ENCODE measurements around the gene PSD2.
"Not testable (repeated sequence)": the region's sequence is repeated elsewhere in the genome, so short reads cannot be mapped to it uniquely, and the experiment has no call there.

Gene PSD2

DNA sequence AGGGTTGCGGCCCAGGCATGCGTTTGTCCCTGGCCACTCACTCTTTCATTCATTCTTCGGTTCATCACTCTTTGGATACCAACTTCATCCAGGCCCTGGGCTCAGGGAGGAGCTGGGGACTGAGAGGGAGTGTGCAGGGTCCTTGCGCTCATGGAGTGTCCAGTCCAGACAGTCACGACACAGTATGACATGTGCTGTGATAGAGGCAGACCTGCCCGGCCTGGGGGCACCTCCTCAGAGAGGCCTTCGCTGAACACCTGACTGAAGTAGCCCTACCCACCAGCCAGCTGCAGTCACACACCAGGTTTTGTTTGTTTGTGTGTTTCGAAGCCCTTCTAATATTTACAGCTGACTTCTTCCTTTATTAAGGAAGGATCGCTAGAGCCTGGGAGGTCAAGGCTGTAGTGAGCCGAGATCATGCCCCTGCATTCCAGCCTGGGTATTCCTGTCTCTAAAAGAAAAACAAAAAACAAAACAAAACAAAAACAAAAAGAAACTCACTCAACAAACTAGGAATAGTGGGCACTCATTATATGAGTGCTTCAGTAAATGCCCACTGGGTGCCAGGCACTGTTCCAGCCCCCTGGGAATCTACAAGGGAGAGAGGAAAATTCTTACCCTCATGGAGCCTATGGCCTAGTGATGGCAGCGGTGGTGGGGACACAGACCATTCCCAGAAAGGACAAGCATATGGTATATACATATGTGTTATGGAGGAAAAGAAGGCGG lies 6.3 kb upstream of the PSD2 start:
- no peak for DNase-seq (ENCODE audit: low read depth, low spot score)

GRCh38 chr5:139789845-139790189 lies 5.8 kb upstream of the PSD2 start:
- DNase-seq (ENCODE audit: low read depth, low spot score), result no peak

GRCh38 chr5:139792218-139792617 lies 3.4 kb upstream of the PSD2 start:
- DNase-seq (ENCODE audit: low read depth, low spot score), result no peak

DNA sequence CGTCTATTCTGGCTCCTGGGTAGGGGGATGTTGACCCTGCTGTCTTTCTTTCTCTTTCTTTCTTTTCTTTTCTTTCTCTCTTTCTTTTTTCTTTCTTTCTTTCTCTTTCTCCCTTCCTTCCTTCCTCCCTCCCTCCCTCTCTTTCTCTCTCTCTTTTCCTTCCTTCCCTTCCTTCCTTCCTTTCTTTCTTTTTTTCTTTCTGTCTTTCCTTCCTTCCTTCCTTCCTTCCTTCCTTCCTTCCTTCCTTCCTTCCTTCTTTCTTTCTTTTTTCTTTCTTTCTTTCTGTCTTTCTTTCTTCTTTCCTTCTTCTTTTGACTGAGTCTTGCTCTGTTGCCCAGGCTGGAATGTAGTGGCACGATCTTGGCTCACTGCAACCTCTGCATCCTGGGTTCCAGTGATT lies 3.0 kb upstream of the PSD2 start:
- DNase-seq (ENCODE audit: low read depth, low spot score), result not testable (repeated sequence)

DNA sequence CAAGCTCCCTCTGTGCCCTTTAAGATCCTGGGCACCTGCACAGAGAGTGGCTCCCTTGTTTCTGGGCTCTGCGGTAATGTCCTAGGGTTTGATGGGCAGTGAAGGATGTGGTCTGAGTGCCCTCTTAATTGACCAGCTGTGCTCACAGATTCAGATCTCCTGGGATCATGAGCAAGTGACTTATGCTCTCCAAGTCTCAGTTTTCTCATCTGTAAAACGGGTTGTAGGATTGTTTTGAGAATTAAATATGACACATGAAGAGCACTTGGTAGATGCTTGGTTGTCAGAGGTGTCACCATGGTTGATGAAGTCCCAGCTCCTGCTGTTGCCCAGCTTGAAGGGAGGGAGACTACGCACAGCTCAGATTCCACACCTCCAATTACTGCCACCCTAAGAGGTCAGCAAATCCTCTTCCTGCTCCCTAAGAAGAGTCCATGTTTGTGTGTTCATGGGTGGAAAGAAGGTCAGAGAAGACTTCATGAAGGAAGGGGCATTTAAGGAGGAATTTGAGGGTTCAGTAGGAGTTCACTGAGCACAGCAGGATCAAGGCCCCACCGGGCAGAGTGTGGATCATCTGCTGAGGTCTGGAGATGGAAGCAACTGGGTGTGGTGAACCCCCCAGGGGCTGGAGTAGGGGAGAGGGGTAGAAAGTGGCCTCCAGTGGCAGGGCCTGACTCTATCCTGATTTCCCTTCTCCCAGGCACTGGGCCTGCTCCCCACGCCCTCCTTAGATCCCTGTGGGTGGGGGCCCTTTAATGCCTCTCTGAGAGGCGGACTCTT lies 1.4 kb upstream of the PSD2 start:
- DNase-seq (ENCODE audit: low read depth, low spot score), result no peak

DNA sequence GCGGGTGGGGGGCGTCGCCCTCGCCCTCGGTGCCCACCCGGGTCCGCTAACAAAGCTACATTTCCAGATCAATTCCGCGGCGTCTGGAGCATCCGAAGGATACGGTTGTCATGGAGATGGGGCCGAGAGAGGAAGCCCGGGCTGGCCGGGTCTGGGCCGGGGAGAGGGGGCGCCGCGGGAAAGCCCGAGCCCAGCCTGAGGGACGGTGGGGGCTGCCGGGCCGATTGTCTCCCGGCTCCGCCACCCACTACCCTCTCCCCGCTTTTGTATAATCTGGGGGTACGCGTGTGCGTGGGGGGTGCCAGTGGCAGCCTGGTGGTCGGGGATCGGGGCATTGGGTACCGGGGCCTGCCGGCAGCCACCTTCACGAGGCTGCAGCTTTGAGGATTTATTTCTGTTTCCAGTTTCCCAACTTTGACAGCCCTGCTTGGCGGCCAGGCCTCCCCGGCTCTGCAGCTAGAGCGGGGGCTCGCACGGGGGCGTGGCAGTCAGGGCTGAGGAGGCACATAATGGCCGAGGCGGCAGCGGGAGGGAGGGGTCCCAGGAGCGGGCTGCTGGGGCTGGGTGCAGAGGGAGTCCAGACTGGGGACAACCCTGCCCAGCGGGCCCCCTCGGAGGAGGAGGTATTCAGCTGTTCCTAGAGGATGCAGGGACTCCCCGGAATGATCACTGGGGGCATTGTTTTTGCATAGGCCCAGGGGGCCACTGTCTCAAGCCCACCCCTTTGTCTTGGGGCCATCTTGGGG lies 626 bp downstream of the PSD2 start:
- DNase-seq (ENCODE audit: low read depth, low spot score), result no peak

- DNase-seq (ENCODE audit: low read depth, low spot score), result no peak
These were observed 1.7 kb downstream of the PSD2 start for GRCh38 chr5:139797335-139797734.

DNA sequence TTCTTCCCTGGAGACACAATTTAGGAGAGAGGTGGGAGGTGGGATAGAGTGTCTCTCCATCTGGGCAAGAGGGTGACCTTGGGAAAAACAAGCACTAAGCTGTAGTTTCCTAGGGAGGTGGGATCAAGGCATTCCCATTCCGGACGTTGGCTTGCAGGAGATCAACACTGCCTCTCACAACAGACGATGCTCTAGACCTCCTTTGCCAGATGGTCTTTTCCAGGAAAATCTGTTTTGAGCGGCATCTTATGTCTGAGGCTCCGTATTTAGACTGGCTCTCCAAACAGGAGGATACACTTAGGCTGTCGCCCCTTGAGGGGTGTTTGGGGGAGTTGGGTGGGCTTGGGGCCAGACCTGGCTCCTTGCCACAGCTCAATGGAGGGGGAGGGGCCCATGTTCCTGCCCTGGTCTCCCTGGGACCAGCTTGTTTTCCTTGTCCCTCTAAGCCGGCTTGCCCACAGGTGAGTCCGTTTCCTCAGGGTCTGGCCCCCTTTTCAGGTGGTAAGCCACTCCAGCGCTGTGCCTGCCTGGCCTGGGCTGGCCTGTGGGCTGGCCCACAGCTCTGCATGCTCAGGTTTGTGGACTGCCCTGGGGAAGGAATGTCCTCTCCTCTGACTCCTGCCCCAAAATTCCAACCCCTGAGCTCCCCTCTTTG lies 2.4 kb downstream of the PSD2 start:
- no peak for DNase-seq (ENCODE audit: low read depth, low spot score)

DNA sequence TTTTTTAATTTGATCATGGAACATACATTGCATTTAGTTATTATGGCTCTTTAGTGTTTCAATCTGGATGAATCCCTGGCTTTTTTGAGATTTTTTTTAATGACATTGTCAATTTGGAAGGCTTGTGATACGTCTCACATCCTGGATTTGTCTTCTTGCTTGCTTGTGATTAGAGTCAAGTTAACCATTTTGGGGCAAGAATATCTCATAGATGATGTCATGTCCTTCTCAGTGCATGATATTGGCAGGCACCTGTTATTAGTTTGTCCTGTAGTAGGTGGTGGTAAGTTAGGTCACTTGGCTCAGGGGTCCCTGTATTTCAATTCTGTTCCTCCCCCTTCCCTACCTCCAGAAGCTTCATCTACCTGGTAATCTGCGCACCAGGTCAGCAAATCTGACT lies 3.3 kb downstream of the PSD2 start:
- DNase-seq (ENCODE audit: low read depth, low spot score), result no peak

- DNase-seq (ENCODE audit: low read depth, low spot score), result no peak
These were observed 3.8 kb downstream of the PSD2 start for GRCh38 chr5:139799359-139799758.

DNA sequence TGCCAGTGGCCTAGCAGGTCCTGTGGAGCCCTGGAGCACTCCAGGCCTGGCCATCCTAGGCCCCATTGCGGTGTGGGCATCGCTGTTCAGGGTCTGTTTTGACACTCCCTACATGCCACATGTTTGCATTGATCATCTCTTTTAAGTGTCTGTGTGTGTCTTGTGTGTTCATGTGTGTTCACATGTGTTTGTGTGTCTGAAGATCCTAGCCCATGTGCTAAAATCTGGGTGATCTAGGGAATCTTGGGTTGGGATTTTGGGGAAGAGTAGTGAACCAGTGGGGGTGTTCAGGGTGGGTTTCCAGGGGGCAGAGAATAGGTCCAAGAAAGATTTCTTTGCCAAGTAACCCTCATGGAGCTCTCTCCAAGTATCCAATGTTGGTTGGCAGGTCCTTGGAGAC lies 8.4 kb downstream of the PSD2 start:
- DNase-seq (ENCODE audit: low read depth, low spot score), result no peak

DNA sequence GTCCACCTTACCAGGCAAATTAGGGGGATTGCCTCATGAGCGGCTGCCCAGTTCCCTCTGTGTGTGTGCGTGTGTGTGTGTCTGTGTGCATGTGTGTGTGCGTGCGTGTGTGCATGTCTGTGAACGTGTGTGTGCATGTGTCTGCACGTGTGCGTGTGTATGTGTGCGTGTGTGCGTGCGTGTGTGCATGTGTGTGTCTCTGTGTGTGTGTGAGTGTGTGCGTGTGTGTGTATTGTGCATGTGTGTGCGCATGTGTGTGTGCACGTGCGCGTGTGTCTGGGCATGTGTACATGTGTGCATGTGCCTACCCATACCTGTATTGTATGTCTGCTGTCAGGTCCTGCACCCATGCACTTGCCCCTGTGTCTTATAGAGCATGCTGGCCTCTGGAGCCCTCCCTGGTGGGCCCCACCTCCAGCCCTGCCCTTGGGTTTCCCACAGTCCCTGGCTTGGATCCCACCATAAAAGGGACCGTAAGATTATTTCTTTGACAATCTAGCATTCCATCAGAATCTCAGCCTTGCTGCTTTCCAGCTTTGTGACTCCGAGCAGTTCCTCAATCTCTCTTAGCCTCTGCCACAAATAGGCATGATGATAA lies 9.3 kb downstream of the PSD2 start:
- no peak for DNase-seq (ENCODE audit: low read depth, low spot score)

- DNase-seq (ENCODE audit: low read depth, low spot score), result no peak
These were observed 9.9 kb downstream of the PSD2 start for GRCh38 chr5:139805545-139805944.

GRCh38 chr5:139806111-139806510 lies 10.5 kb downstream of the PSD2 start:
- DNase-seq (ENCODE audit: low read depth, low spot score), result no peak

DNA sequence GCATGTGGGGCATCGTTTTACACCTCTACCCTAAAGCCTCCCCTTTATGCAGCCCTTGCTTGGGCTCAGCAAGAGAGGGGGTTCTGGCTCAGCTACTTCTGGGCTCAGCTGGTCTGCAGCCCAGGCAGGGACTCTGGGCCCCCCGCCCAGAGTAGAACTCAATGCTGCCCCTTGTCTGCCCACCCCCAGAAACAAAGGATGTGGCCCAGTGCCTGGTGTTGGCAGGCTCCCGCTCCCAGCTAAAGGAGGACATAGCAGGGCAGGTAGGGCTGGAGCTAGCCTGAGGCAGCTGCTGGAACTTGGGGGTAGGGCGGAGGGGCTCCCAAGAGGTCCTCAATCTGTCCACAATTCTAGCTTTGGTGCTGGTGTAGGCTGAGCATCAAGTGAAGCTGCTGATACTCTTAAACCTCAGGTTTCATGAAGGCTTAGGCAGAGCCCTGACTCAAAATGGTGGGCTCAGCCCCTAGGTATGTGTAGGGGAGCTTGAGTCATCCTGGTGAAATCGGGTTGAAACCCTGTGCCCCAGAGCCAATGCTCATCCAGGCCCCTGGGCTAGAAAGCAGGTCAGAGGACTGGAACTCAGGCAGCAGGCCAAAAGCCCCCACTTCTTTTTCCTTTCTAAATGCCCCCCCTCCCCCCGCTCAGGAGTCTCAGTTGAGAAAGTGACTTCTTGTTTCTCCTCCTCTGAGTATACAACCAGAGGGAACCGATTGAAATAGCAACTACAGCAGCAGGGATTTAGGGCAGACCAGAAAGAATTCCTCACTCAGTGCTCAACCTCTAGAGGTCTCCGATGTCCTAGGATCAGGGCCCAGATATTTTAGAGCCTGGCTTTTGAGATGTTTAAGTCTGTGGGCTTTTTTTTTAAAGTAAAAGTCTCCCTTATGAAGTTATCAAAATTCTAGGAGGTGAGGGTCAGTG lies 11.4 kb downstream of the PSD2 start:
- DNase-seq (ENCODE audit: low read depth, low spot score), result no peak

- no peak for DNase-seq (ENCODE audit: low read depth, low spot score)
These were observed 12.0 kb downstream of the PSD2 start for GRCh38 chr5:139807647-139808030.

GRCh38 chr5:139808481-139809330 lies 13.1 kb downstream of the PSD2 start:
- DNase-seq (ENCODE audit: low read depth, low spot score), result no peak

DNA sequence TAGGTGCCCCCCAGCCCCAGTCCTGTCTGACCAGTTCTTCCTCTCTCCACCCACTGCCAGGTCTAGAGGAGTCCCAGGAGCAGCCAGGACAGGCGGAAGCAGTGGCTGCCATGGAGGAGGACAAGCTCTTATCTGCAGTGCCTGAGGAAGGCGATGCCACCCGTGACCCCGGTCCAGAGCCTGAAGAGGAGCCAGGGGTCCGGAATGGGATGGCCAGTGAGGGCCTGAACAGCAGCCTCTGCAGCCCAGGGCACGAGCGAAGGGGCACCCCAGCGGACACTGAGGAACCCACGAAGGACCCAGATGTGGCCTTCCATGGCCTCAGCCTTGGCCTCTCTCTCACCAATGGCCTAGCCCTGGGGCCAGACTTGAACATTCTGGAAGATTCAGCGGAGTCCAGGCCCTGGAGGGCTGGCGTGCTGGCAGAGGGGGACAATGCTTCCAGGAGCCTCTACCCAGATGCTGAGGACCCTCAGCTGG lies 13.8 kb downstream of the PSD2 start:
- DNase-seq (ENCODE audit: low read depth, low spot score), result no peak

All from brain pericyte (primary cell).